ENCODE data around the gene TUB.

The TUB gene

GRCh38 chr11:8091721-8092120 lies 10.7 kb downstream of the TUB start:
- DNase-seq (ENCODE audit: low spot score), result no peak

- peak; percentile 67 for DNase-seq (ENCODE audit: low spot score)
These were observed 11.8 kb downstream of the TUB start for GRCh38 chr11:8092587-8093424.

GRCh38 chr11:8093931-8094575 lies 13.0 kb downstream of the TUB start:
- DNase-seq (ENCODE audit: low spot score), result no peak

- DNase-seq (ENCODE audit: low spot score), result no peak
These were observed 13.6 kb downstream of the TUB start for GRCh38 chr11:8094656-8095055.

- DNase-seq (ENCODE audit: low spot score), result no peak
These were observed 14.4 kb downstream of the TUB start for GRCh38 chr11:8095371-8095770.

- DNase-seq (ENCODE audit: low spot score), result no peak
These were observed 15.0 kb downstream of the TUB start for GRCh38 chr11:8095806-8096522.

GRCh38 chr11:8096575-8096974 lies 15.6 kb downstream of the TUB start:
- DNase-seq (ENCODE audit: low spot score), result no peak

GRCh38 chr11:8097062-8097461 lies 16.1 kb downstream of the TUB start:
- DNase-seq (ENCODE audit: low spot score), result no peak

- DNase-seq (ENCODE audit: low spot score), result no peak
These were observed 16.5 kb downstream of the TUB start for GRCh38 chr11:8097468-8097867.

GRCh38 chr11:8097926-8098325 lies 16.9 kb downstream of the TUB start:
- DNase-seq (ENCODE audit: low spot score), result no peak

- DNase-seq (ENCODE audit: low spot score), result no peak
These were observed 17.4 kb downstream of the TUB start for GRCh38 chr11:8098361-8098760.

GRCh38 chr11:8098879-8099278 lies 17.9 kb downstream of the TUB start:
- DNase-seq (ENCODE audit: low spot score), result no peak

GRCh38 chr11:8099291-8099899 lies 18.4 kb downstream of the TUB start:
- peak; percentile 87 for DNase-seq (ENCODE audit: low spot score)

- no peak for DNase-seq (ENCODE audit: low spot score)
These were observed 19.1 kb downstream of the TUB start for GRCh38 chr11:8100158-8100557.

- DNase-seq (ENCODE audit: low spot score), result no peak
These were observed 19.6 kb downstream of the TUB start for GRCh38 chr11:8100605-8101004.

- no peak for DNase-seq (ENCODE audit: low spot score)
These were observed 20.4 kb downstream of the TUB start for GRCh38 chr11:8101421-8101820.

GRCh38 chr11:8102296-8102915 lies 21.4 kb downstream of the TUB start:
- DNase-seq (ENCODE audit: low spot score), result no peak

- DNase-seq (ENCODE audit: low spot score), result no peak
These were observed 22.0 kb downstream of the TUB start for GRCh38 chr11:8102965-8103364.

- no peak for DNase-seq (ENCODE audit: low spot score)
These were observed 22.9 kb downstream of the TUB start for GRCh38 chr11:8103909-8104308.

- DNase-seq (ENCODE audit: low spot score), result no peak
These were observed 24.1 kb downstream of the TUB start for GRCh38 chr11:8105133-8105532.

GRCh38 chr11:8105666-8106065 lies 24.7 kb downstream of the TUB start:
- DNase-seq (ENCODE audit: low spot score), result no peak

GRCh38 chr11:8106679-8107078 lies 25.7 kb downstream of the TUB start:
- no peak for DNase-seq (ENCODE audit: low spot score)

Measured in cerebellar cortex (tissue), 1 donor.